Mammary epithelial cell (primary cell): ENCODE measurements around the gene HSPA4L.

Experiments used
- EZH2 ChIP-seq: IDR thresholded peaks from 2 replicates; pipeline ENCODE4 v1.6.1; 2012; ENCODE audit warnings: low read length, inconsistent platforms, borderline replicate concordance
- TF ChIP-seq, protein P1 (sequence below), 2 donors: IDR thresholded peaks in 1 of 2; conservative IDR thresholded peaks in 1 of 2; 2 replicates each; pipeline ENCODE4 v1.5.1; 2011 to 2012; ENCODE audit warnings: inconsistent platforms in 2 of 2, low read length in 2 of 2, mild to moderate bottlenecking in 2 of 2, control low read depth in 1 of 2, low read depth in 1 of 2; ENCODE audit not compliant: insufficient read depth in 1 of 2; ENCODE audit errors: extremely low read depth in 1 of 2

DNA sequence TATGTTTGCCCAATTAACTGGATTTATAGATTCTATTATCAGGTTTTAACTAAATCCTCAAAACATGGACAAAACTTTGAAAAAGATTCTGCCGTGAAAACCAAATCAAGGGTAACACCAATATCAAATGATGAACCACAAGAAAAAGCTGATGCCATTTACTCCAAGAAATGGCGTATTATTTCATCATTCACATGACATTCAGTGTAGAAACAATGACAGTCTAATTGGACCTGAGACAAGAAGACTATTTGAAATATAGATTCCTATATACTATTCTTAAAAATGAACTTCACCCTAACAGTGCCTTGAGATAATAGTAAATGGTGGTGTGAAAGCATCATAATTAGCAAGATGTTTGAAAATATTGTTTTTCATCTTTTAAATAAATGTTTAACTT is 47.1 kb upstream of the HSPA4L start:
- TF ChIP-seq, protein P1, sequence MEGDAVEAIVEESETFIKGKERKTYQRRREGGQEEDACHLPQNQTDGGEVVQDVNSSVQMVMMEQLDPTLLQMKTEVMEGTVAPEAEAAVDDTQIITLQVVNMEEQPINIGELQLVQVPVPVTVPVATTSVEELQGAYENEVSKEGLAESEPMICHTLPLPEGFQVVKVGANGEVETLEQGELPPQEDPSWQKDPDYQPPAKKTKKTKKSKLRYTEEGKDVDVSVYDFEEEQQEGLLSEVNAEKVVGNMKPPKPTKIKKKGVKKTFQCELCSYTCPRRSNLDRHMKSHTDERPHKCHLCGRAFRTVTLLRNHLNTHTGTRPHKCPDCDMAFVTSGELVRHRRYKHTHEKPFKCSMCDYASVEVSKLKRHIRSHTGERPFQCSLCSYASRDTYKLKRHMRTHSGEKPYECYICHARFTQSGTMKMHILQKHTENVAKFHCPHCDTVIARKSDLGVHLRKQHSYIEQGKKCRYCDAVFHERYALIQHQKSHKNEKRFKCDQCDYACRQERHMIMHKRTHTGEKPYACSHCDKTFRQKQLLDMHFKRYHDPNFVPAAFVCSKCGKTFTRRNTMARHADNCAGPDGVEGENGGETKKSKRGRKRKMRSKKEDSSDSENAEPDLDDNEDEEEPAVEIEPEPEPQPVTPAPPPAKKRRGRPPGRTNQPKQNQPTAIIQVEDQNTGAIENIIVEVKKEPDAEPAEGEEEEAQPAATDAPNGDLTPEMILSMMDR (conservative IDR thresholded peaks at IDR 0.05 in 1 of 2, IDR thresholded peaks at IDR 0.05 in 1 of 2; ENCODE audit: extremely low read depth in 1 of 2, insufficient read depth in 1 of 2, low read depth in 1 of 2, low read length in 2 of 2): no peak
- no peak for TF ChIP-seq EZH2
